NCI-H82 (cell line): Measurements from ENCODE around the gene MTERF2.

ENCODE experiments used
- DNase-seq: peaks from one replicate; lab custom pipeline; 2025; lab: John Stamatoyannopoulos, UW

MTERF2 gene

GRCh38 chr12:106953352-106954250 is 33.3 kb downstream of the MTERF2 start:
- no peak for DNase-seq

- no peak for DNase-seq
Observed at GRCh38 chr12:106950591-106950990, 36.4 kb downstream of the MTERF2 start.

GRCh38 chr12:106947461-106947860 is 39.5 kb downstream of the MTERF2 start:
- DNase-seq, result no peak

GRCh38 chr12:106945261-106945851 is 41.6 kb downstream of the MTERF2 start:
- DNase-seq, result no peak

GRCh38 chr12:106942775-106943174 is 44.2 kb downstream of the MTERF2 start:
- DNase-seq, result no peak

GRCh38 chr12:106941481-106942156 is 45.3 kb downstream of the MTERF2 start:
- DNase-seq, result no peak

GRCh38 chr12:106934277-106934676 is 52.7 kb downstream of the MTERF2 start:
- no peak for DNase-seq
